Right lobe of liver (tissue), 4 donors: Measurements from ENCODE around the gene CDC42BPB.

Source experiments
- CTCF ChIP-seq, 4 donors: fragments of 200-600 bp in 3 of 4; fragments of 450-650 bp in 1 of 4; IDR thresholded peaks; one replicate each; pipeline versions ENCODE4 v1.5.1 to v1.8.0; 2016 to 2022; ENCODE audit warnings: antibody characterized with exemption in 4 of 4, mild to moderate bottlenecking in 2 of 4
- POLR2A ChIP-seq: fragments of 450-650 bp; IDR thresholded peaks from one replicate; pipeline ENCODE4 v1.6.1; 2017; ENCODE audit warnings: antibody characterized with exemption, mild to moderate bottlenecking
- donor health status: DM: no; HTN: no; CAD: no.
- donor health status: DM: no; HTN: no; CAD: no.
- donor health status: DM: no; HTN: yes; CAD: no.

- no peak for TF ChIP-seq POLR2A
- no peak for TF ChIP-seq CTCF (IDR thresholded peaks at IDR 0.05)
Measured at GRCh38 chr14:102902086-102902485, 155.3 kb downstream of the CDC42BPB start.
